ENCODE results near the gene LRRC4. TPM values are rescaled to one million over a fixed set of nuclear protein-coding genes. Genes with fewer than 3 reads are reported as not detected.

The LRRC4 gene
- total and polyA plus RNA-seq, 2 donors (not counting 3 experiments of a cell fraction or from before 2014, with no cell fraction given) = 3.8 to 4.2 TPM

- H3K4me2 ChIP-seq (ENCODE audit: insufficient read depth, low read length) = no peak overlapping the region
- POLR2A ChIA-PET = no interaction called here
- FAIRE-seq = no peak
- no peaks in the 10 kb centered on the region for H3K79me2 ChIP-seq (ENCODE audit: control insufficient read depth, insufficient read depth, low read length)
- H3K27me3 ChIP-seq (ENCODE audit: control insufficient read depth in 2 of 2, insufficient read depth in 2 of 2, low read length in 2 of 2) = no peaks in the 10 kb centered on the region
- DNase-seq (ENCODE audit: low read depth, low spot score) = no peak
- H3K4me3 ChIP-seq (replicated peaks in 1 of 3; ENCODE audit: insufficient read depth in 1 of 3, low read depth in 1 of 3, low read length in 3 of 3) = no peak overlapping the region
- no peaks in the 10 kb centered on the region for H3K9me3 ChIP-seq (replicated peaks; ENCODE audit: control insufficient read depth, insufficient read depth, low read length)
- dilution Hi-C loops (cut with MboI; ENCODE audit: extremely low pct_ligation_motif_present, low sequenced_read_pairs) = no loop called here
- no peak overlapping the region for H3K27ac ChIP-seq (ENCODE audit: insufficient read depth, low read depth, low read length)
- H3K36me3 ChIP-seq (ENCODE audit: control insufficient read depth in 2 of 2, extremely low read depth in 1 of 2, insufficient read depth in 2 of 2, low read length in 2 of 2) = peaks cover 0 to 7% of the 10 kb centered on the region in 2 experiments
- no peak overlapping the region for H2AFZ ChIP-seq (ENCODE audit: low read depth, low read length)
- H3K9me1 ChIP-seq (replicated peaks; ENCODE audit: control insufficient read depth, extremely low read depth, insufficient read depth, low read length) = no peaks in the 10 kb centered on the region
- H4K20me1 ChIP-seq (replicated peaks; ENCODE audit: control insufficient read depth, extremely low read depth, insufficient read depth, low read length) = no peaks in the 10 kb centered on the region
- intact Hi-C loops (cut with micrococcal nuclease) = no loop called here
- CTCF ChIA-PET = no interaction called here
- TF ChIP-seq EZH2 (IDR thresholded peaks at IDR 0.05; ENCODE audit: borderline replicate concordance, low read depth, low read length, severe bottlenecking) = no peak
- no peak overlapping the region for H3K9ac ChIP-seq (replicated peaks; ENCODE audit: extremely low read depth, insufficient read depth, low read length)
- peaks cover 18% of the 10 kb centered on the region for H3K4me1 ChIP-seq (ENCODE audit: control insufficient read depth, extremely low read depth, insufficient read depth, low read length)
- BruUV-seq (replicated peaks) = no TSS peak
These were observed 40.6 kb upstream of the LRRC4 start for GRCh38 chr7:128071801-128072200.

- intact Hi-C loops (cut with micrococcal nuclease) = no loop called here
- FAIRE-seq (peak; percentile 26), DNase-seq (ENCODE audit: low read depth, low spot score) (no peak)
- H3K36me3 ChIP-seq (ENCODE audit: control insufficient read depth in 2 of 2, extremely low read depth in 1 of 2, insufficient read depth in 2 of 2, low read length in 2 of 2) = peaks cover 0 to 7% of the 10 kb centered on the region in 2 experiments
- peaks cover 15% of the 10 kb centered on the region for H3K4me1 ChIP-seq (ENCODE audit: control insufficient read depth, extremely low read depth, insufficient read depth, low read length)
- dilution Hi-C loops (cut with MboI; ENCODE audit: extremely low pct_ligation_motif_present, low sequenced_read_pairs) = no loop called here
- no peaks in the 10 kb centered on the region for H3K79me2 ChIP-seq (ENCODE audit: control insufficient read depth, insufficient read depth, low read length)
- CTCF ChIA-PET = no interaction called here
- H3K9me1 ChIP-seq (replicated peaks; ENCODE audit: control insufficient read depth, extremely low read depth, insufficient read depth, low read length) = no peaks in the 10 kb centered on the region
- POLR2A ChIA-PET = no interaction called here
- H3K4me3 ChIP-seq (replicated peaks in 1 of 3; ENCODE audit: insufficient read depth in 1 of 3, low read depth in 1 of 3, low read length in 3 of 3) = no peak overlapping the region
- TF ChIP-seq JUN (IDR thresholded peaks at IDR 0.05; ENCODE audit: borderline replicate concordance, insufficient read depth, insufficient read length, low read depth) (no peak), MYC (IDR thresholded peaks at IDR 0.05; ENCODE audit: low read depth, low read length) (no peak), POLR2AphosphoS5 (IDR thresholded peaks at IDR 0.05; ENCODE audit: insufficient read depth, low read depth, low read length) (no peak), EZH2 (IDR thresholded peaks at IDR 0.05; ENCODE audit: borderline replicate concordance, low read depth, low read length, severe bottlenecking) (no peak), POLR2A (IDR thresholded peaks at IDR 0.05; ENCODE audit: low read depth, low read length) (no peak), MAX (IDR thresholded peaks at IDR 0.05; ENCODE audit: insufficient read depth, insufficient read length) (no peak), FOS (IDR thresholded peaks at IDR 0.05; ENCODE audit: borderline replicate concordance, insufficient read depth, low read length) (no peak), GATA2 (IDR thresholded peaks at IDR 0.05; ENCODE audit: insufficient read depth, insufficient read length, low read depth, low read length) (no peak), CTCF (IDR thresholded peaks at IDR 0.05; ENCODE audit: extremely low read depth in 1 of 2, insufficient read depth in 1 of 2, low read depth in 1 of 2, low read length in 2 of 2) (no peak)
- no peak overlapping the region for H3K9ac ChIP-seq (replicated peaks; ENCODE audit: extremely low read depth, insufficient read depth, low read length)
- no peak overlapping the region for H3K27ac ChIP-seq (ENCODE audit: insufficient read depth, low read depth, low read length)
- no peak overlapping the region for H3K4me2 ChIP-seq (ENCODE audit: insufficient read depth, low read length)
- BruUV-seq (replicated peaks) = no TSS peak
- no peaks in the 10 kb centered on the region for H3K9me3 ChIP-seq (replicated peaks; ENCODE audit: control insufficient read depth, insufficient read depth, low read length)
- no peak overlapping the region for H2AFZ ChIP-seq (ENCODE audit: low read depth, low read length)
- H3K27me3 ChIP-seq (ENCODE audit: control insufficient read depth in 2 of 2, insufficient read depth in 2 of 2, low read length in 2 of 2) = no peaks in the 10 kb centered on the region
- H4K20me1 ChIP-seq (replicated peaks; ENCODE audit: control insufficient read depth, extremely low read depth, insufficient read depth, low read length) = no peaks in the 10 kb centered on the region
These were observed 40.1 kb upstream of the LRRC4 start for GRCh38 chr7:128071376-128071775.
